ENCODE results near the gene CRIM1.

DNA sequence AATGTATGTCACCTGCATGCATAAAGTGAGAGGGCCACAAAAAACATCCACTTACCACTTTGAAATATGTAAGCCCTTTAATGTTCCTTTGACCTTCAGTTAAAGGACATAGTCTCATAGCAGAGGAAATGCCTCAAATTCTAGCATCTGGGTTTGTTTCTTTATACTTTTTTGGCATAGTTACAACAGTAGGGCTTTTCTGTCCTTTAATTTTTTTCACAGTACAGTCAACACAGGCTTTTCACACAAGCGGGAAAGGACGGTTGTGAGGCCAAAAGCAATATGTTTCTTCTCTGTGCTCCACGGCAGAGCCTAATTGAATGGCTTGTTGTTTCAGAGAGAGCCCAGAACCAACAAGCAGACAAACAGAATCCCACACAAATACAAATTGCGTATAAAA lies 57.6 kb downstream of the CRIM1 start:
- TF ChIP-seq POLR2A (IDR thresholded peaks at IDR 0.05; ENCODE audit: low read length) (no peak), GATA1 (IDR thresholded peaks at IDR 0.05; ENCODE audit: low read depth, low read length) (no peak)

Data from erythroblast (primary cell).